HG03521 (cell line): ENCODE data around the gene SNRPD3.

Experiments
- ATAC-seq: cut with Tn5 transposase; IDR thresholded peaks from one replicate; pipeline ENCODE4 v1.9.1; 2021; ENCODE audit warnings: mild to moderate bottlenecking, moderate library complexity; ENCODE audit not compliant: unreplicated experiment

SNRPD3 gene

GRCh38 chr22:24565077-24565476 is 9.3 kb downstream of the SNRPD3 start:
- ATAC-seq, result no peak

DNA sequence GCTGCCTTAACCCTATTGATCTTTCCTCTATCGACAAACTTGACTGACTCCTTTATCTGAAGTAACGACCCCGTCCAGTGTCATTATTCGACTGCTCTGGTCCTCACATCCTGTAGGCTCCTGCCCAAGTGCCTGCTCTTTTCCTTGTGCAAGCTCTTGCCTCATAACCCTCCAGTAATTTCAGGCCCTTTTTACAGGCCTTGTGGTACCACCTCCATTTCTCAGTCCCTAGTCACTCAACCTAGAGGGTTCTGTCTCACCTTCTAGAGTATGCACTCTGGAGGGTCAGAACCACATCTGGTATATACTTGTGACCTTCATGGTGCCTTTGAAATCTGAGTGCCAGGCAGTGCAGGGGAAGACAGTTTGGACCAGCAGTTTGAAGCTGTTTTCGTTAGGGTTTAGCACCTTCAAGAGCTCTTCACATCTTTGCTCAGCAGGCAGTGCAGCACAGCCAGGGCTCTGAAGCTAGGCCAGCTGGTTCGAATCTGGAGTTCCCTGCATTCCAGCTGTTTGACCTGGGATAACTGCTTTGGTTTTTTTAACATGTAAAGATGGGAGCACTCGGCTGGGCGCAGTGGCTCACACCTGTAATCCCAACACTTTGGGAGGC is 11.2 kb downstream of the SNRPD3 start:
- no peak for ATAC-seq

- no peak for ATAC-seq
Measured at GRCh38 chr22:24567668-24568067, 11.9 kb downstream of the SNRPD3 start.

DNA sequence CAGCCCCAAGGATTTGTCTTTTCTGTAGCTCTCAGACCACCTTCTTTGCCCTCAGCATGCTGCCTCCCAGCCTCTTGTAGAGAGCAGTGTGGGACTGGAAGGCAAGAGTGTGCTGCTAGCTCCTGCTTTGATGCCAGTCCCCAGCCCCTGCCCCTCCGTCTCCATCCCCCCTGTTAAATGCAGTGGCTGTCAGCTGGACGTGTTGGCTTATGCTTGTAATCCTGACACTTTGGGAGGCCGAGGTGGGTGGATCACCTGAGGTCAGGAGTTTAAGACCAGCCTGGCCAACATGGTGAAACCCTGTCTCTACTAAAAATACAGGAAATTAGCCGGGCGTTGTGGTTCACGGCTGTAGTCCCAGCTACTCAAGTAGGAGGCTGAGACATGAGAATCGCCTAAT is 15.5 kb downstream of the SNRPD3 start:
- ATAC-seq, result no peak

GRCh38 chr22:24576778-24577177 is 21.0 kb downstream of the SNRPD3 start:
- no peak for ATAC-seq

- no peak for ATAC-seq
Measured at GRCh38 chr22:24578355-24579257, 22.8 kb downstream of the SNRPD3 start.

DNA sequence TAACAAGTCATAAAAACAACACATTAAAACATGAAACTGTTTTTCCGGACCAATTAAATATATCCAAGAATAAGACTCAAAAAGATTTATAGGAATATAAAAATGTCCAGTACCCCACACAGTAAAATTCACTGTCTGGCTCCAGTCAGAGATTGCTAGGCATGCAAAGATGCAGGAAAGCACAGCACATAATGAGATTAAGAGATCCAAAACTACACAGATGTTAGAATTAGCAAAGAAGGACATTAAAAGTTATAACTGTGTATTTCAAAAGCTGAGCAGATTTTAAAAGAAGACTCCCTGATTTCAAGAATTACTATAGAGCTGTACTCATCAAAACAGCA is 23.4 kb downstream of the SNRPD3 start:
- no peak for ATAC-seq

DNA sequence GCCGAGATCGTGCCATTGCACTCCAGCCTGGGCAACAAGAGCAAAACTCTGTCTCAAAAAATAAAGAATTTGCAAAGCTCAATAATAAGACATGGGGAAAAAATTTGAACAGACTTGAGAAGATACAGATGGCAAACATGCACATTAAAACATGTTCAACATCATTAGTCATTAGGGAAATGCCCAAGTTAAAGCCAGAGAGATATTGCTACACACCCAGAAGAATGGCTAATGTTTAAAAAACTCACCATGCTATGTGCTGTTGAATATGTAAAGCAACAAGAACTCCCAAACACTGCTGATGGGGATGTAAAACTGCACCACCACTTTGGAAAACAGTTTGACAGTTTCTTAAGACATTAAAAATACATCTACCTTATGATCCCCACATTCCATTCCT is 24.5 kb downstream of the SNRPD3 start:
- no peak for ATAC-seq

DNA sequence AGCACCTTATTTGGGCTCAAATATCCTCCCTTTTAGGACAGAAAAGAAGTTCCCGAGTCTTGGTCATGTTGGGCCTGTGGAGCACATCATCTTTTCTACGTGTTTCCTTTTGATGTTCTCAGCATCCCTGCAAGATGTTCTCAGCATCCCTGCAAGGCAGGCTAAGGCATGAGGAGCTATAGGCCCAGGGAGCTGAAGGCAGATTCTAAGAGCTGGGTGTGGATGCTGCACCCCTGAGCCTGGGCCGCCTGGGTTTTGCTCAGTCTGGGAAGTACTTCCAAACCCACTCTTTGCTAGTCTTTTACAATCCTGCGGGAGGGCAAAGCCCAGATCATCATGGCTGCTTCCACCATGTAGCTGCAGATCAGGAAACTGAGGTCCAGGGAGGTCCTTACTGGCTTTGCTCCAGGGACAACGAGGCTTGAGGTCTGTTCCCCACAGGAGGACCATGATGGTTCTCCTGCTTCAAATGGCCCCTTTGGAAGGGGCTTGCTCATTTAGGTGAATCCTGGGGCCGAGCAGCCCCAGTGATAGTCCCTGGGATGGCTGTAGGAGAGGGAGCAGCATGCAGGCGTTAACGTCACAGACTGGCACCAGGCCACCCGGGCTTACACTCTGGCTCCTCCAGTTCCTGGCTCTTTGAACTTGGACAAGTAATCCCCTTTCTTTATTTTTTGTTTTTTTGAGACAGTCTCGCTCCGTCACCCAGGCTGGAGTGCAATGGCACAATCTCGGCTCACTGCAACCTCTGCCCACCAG is 26.4 kb downstream of the SNRPD3 start:
- ATAC-seq, result no peak

GRCh38 chr22:24583221-24584165 is 27.7 kb downstream of the SNRPD3 start:
- ATAC-seq, result no peak

DNA sequence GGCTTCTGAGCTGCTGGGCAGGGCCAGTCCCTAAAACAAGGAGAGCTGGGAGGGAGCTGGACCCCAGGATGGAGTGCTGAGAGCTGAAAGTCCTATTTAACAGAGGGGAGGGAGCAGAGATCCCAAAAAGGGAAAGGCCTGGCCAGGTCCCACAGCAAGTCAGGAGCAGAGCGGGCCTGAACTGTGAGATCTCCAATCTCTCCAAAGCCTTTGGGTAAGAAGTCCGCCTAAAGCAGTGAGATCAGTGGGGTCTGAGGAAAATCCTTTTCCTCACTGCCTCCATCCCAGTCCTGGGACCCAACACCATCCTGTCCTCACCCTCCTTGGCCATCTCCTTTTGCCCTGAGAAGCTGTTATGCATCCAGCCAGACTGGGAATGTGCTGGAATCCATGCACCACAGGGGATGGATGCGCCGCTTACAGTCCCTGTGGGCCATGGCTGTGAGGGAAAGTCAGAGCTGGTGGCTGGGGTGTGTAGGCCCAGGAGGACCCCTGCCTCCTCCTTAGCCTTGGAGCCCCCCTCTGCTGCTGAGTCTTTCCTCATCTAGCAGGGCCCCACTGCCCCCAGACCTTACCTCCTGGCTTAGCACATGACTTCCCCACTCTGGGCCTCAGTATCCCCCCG is 28.5 kb downstream of the SNRPD3 start:
- no peak for ATAC-seq

DNA sequence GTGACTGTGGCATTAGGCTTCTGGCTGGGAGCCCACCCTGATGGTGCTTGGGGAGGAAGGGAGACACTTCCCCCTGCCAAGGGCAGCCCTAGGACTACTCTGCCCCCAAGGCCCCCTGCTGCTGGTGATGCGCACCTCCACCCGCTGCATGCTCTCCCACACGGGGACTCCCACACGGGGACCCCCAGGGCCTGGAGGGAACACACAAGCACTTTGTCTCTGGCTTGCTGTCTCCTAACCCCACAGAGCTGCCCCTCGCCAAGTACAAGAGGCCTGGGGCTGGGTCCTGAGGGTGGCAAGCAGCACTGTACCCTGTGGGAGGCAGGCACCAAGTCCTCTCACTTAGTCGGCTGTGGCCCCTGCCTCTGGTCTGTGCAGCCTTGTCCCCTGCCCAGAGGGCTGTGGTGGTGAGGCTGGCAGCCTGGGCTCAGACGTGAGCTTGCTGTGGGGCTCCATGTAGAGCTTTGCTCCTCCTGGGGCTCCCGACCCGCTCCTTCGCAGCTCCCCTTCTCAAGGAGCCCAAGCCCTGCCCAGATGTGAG is 29.1 kb downstream of the SNRPD3 start:
- no peak for ATAC-seq

GRCh38 chr22:24585461-24585860 is 29.7 kb downstream of the SNRPD3 start:
- ATAC-seq, result no peak

DNA sequence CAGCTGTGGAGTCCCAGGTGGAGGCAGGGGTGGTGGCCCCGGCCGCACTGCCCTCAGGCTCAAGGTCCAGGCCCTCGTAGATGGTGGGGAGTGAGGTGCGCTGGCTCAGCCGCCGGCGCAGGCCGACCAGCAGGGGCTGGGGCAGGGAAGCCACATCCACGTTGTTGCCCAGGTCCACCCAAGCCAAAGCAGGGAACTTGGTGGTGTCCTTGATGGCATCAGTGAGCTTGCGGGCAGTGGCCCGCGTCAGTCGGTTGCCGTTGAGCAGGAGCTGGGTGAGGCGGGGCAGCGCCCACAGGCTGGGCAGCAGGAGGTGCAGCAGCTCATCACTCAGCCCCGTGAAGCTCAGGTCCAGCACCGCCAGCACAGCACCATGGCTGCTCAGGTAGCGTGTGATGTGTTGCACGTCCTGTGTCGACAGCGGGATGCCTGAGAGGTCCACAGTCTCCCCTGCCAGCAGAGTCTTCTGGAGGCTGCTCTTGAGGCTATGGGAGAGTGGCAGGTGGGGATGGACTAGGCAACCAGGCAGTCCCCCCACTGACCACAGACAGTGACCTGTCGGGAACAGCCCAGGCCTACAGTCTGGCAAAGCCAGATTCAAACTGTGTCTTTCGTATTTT is 30.2 kb downstream of the SNRPD3 start:
- no peak for ATAC-seq

- ATAC-seq, result no peak
Measured at GRCh38 chr22:24587251-24587650, 31.5 kb downstream of the SNRPD3 start.

GRCh38 chr22:24587948-24588347 is 32.1 kb downstream of the SNRPD3 start:
- ATAC-seq, result no peak

- ATAC-seq, result no peak
Measured at GRCh38 chr22:24588381-24588756, 32.6 kb downstream of the SNRPD3 start.

- no peak for ATAC-seq
Measured at GRCh38 chr22:24588757-24589481, 33.1 kb downstream of the SNRPD3 start.

DNA sequence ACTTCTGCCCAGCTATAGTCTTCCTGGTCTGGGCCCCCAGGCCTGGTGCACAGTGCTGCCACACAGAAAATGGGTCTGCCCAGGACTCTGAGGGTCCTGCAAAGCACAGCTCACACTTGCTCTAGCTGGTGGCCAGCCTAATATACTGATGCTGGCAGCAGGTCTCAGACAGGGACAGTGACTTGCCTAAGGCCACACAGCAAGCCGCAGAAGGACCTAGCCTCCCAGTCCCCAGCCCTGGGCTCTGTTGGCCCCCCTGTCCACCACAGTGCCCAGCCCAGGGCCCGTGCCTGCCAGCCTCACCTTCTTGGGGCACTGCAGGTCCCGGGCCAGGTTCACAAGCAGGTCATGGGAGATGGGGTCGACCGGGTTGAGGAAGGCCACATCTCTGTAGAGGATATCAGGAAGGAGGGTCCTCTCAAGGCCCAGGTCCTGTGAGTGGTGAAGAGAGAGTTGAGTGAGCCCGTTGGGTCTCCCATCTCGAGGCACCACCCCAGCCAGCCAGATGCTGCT is 33.8 kb downstream of the SNRPD3 start:
- ATAC-seq, result no peak
